Right atrium auricular region (tissue), 2 donors: Measurements from ENCODE around the gene KRT17. TPM values are rescaled to one million over a fixed set of nuclear protein-coding genes. Genes with fewer than 3 reads are reported as not detected.
"Not testable (repeated sequence)": the region's sequence is repeated elsewhere in the genome, so short reads cannot be mapped to it uniquely, and the experiment has no call there.

Experiments
- DNase-seq: peaks from one replicate; pipeline ENCODE4 v3.0.0-alpha.2; 2019; ENCODE audit warnings: low spot score
- H3K27ac ChIP-seq, 2 donors: fragments of 200-600 bp; sonication (generic); 1 replicate in 1 of 2; 2 replicates in 1 of 2; pipeline ENCODE4 v1.5.1; 2016 to 2019
- H3K27me3 ChIP-seq, 2 donors: fragments of 200-600 bp; sonication (generic); one replicate each; pipeline versions ENCODE4 v1.5.1 to v1.6.0; 2017 to 2019
- H3K36me3 ChIP-seq: fragments of 200-600 bp; sonication (generic); one replicate; pipeline ENCODE4 v1.5.1; 2016
- H3K4me1 ChIP-seq, 2 donors: fragments of 200-600 bp; sonication (generic); one replicate each; pipeline versions ENCODE4 v1.5.1 to v1.6.0; 2017 to 2019
- H3K4me3 ChIP-seq, 2 donors: fragments of 200-600 bp; sonication (generic); 1 replicate in 1 of 2; 2 replicates in 1 of 2; pipeline ENCODE4 v1.5.1; 2017 to 2019; ENCODE audit warnings: mild to moderate bottlenecking in 1 of 2, moderate library complexity in 1 of 2
- H3K9me3 ChIP-seq, 2 donors: fragments of 200-600 bp; sonication (generic); one replicate each; pipeline ENCODE4 v1.5.1; 2019
- CTCF ChIP-seq, 2 donors: fragments of 200-600 bp; sonication (generic); IDR thresholded peaks; one replicate each; pipeline ENCODE4 v1.5.1; 2019; ENCODE audit warnings: antibody characterized with exemption in 2 of 2
- total RNA-seq, 2 donors: library from RNA; depleted of rRNA; stranded (reverse); fragments of >200 nt; gene quantifications; one replicate each; pipeline ENCODE4 v1.1.0, GENCODE V29; 2016

Gene KRT17
- total RNA-seq, 2 donors from 2014 or later = not detected

- Histone ChIP-seq H3K27me3 (no peaks in the 10 kb centered on the region), H3K9me3 (no peaks in the 10 kb centered on the region), H3K27ac (no peak within 1 kb of the TSS), H3K4me1 (no peaks in the 10 kb centered on the region), H3K4me3 (no peak within 1 kb of the TSS), H3K36me3 (no peaks in the 10 kb centered on the region)
- TF ChIP-seq CTCF (IDR thresholded peaks at IDR 0.05) = no peak
- no peak for DNase-seq
These were observed 37.4 kb downstream of the KRT17 start, which contains the start of gene KRT14 for GRCh38 chr17:41586863-41587495. Gene KRT14 (minus strand): TSS chr17:41586895. CDS start chr17:41586834, 61 bp downstream.

- Histone ChIP-seq H3K27ac (no peak overlapping the region), H3K36me3 (no peaks in the 10 kb centered on the region), H3K4me1 (no peaks in the 10 kb centered on the region), H3K27me3 (no peaks in the 10 kb centered on the region), H3K4me3 (no peak overlapping the region), H3K9me3 (no peaks in the 10 kb centered on the region)
- no peak for DNase-seq
- TF ChIP-seq CTCF (IDR thresholded peaks at IDR 0.05) = no peak
These were observed 38.9 kb downstream of the KRT17 start for GRCh38 chr17:41585301-41586056.

- DNase-seq, H3K9me3 ChIP-seq, H3K4me3 ChIP-seq, H3K27me3 ChIP-seq, H3K36me3 ChIP-seq, H3K27ac ChIP-seq, H3K4me1 ChIP-seq: not testable (repeated sequence)
These were observed 39.9 kb downstream of the KRT17 start for GRCh38 chr17:41584331-41584927.

- no peaks in the 10 kb centered on the region for H3K36me3 ChIP-seq
- TF ChIP-seq CTCF (IDR thresholded peaks at IDR 0.05) = no peak
- peaks cover 0 to 4% of the 10 kb centered on the region in 2 donors for H3K4me1 ChIP-seq
- no peak overlapping the region for H3K4me3 ChIP-seq
- DNase-seq = no peak
- H3K27ac ChIP-seq = no peak overlapping the region
- no peaks in the 10 kb centered on the region for H3K27me3 ChIP-seq
- no peaks in the 10 kb centered on the region for H3K9me3 ChIP-seq
These were observed 40.9 kb downstream of the KRT17 start for GRCh38 chr17:41583137-41584127.

- not testable (repeated sequence) for H3K9me3 ChIP-seq, H3K4me3 ChIP-seq, H3K36me3 ChIP-seq, DNase-seq, H3K27me3 ChIP-seq, H3K27ac ChIP-seq, H3K4me1 ChIP-seq
These were observed 42.1 kb downstream of the KRT17 start for GRCh38 chr17:41582061-41582968.
